ENCODE data around the gene CHRNA10. TPM values are rescaled to one million over a fixed set of nuclear protein-coding genes. Genes with fewer than 3 reads are reported as not detected.

The CHRNA10 gene
- total and polyA plus RNA-seq, 10 of the 15 experiments (the other 5 are each of a cell fraction or from before 2014, with no cell fraction given): 0.14 to 1.5 (median 0.57) TPM

DNA sequence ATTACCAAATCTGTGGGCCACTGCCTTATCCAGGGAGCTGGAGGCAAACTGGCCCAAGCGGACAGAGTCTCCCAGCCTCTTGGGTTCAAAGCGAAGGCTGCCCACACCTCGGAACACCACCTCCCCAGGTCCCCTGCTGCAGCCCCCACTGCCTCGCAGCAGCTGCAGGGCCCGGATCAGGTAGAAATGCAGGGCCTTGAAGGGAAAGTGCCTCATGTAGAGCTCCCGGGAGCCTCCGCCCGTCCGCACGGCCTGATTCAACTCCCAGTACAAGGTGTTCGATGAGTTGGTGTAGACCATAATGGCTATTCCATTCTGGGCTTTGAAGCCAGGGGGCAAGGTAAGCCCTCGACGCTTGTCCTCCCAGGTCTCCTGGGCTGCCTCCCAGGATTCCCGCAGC, 31.3 kb downstream of the CHRNA10 start:
- Histone ChIP-seq H3K9ac (ENCODE audit: control insufficient read depth, insufficient read depth, low read length) (no peak overlapping the region), H3K9me3 (replicated peaks; ENCODE audit: control insufficient read depth, insufficient read depth, low read length) (no peaks in the 10 kb centered on the region; the same call in 2 of the 3 replicates), H3K4me3 (no peak overlapping the region), H3K27ac (ENCODE audit: control insufficient read depth, insufficient read depth) (no peak overlapping the region), H3K36me3 (ENCODE audit: control insufficient read depth in 2 of 2, insufficient read depth in 2 of 2, low read length in 1 of 2) (no peaks in the 10 kb centered on the region), H3K4me2 (ENCODE audit: control insufficient read depth, insufficient read depth) (no peak overlapping the region), H2AFZ (ENCODE audit: control insufficient read depth, low read depth, low read length) (no peak overlapping the region), H3K79me2 (ENCODE audit: control insufficient read depth, insufficient read depth, low read length) (no peaks in the 10 kb centered on the region), H3K4me1 (ENCODE audit: control insufficient read depth, insufficient read depth, low read length) (peaks cover 2% of the 10 kb centered on the region; the same call in 1 of the 2 replicates), H4K20me1 (ENCODE audit: control insufficient read depth, insufficient read depth) (no peaks in the 10 kb centered on the region), H3K27me3 (replicated peaks in 1 of 2; ENCODE audit: control insufficient read depth in 2 of 2, insufficient read depth in 2 of 2, low read length in 1 of 2) (no peaks in the 10 kb centered on the region; a peak in 3 of 4 replicates)
- DNase-seq (ENCODE audit: low read depth, low spot score) (no peak), ATAC-seq (no peak), FAIRE-seq (no peak)
- 65% methylated on average over 14 of the region's 14 CpGs for WGBS (ENCODE audit: insufficient coverage, insufficient replicate concordance, low lambda C conversion rate, missing lambda C conversion rate)
- BruUV-seq (replicated peaks): no TSS peak
- ChIA-PET SMC1A (ENCODE audit: uncharacterized antibody, unreplicated experiment) (no interaction called here), RAD21 (ENCODE audit: unreplicated experiment) (no interaction called here), POLR2A (no interaction called here), CTCF (interaction anchor here (1.1 kb wide), 1 partner anchor 30 kb away, joined by 4 read pairs; no protein-coding TSS in a partner anchor)
- in situ Hi-C loops (cut with MboI): loop anchor here (10.0 kb wide), 1 partner anchor 55 kb away; no protein-coding TSS in a partner anchor
- TF ChIP-seq SUZ12 (IDR thresholded peaks at IDR 0.05; ENCODE audit: unreplicated experiment) (no peak), NFYA (IDR thresholded peaks at IDR 0.05; ENCODE audit: borderline replicate concordance, low read depth, low read length) (no peak), STAT3 (IDR thresholded peaks at IDR 0.05; ENCODE audit: low read depth, low read length) (no peak), IRF3 (IDR thresholded peaks at IDR 0.05) (no peak), SMAD5 (IDR thresholded peaks at IDR 0.05; ENCODE audit: low read depth) (no peak), NBN (IDR thresholded peaks at IDR 0.05) (no peak), LARP7 (IDR thresholded peaks at IDR 0.05) (no peak), PAX5 (IDR thresholded peaks at IDR 0.05; ENCODE audit: borderline replicate concordance, low read depth, low read length) (no peak), USF2 (IDR thresholded peaks at IDR 0.05; ENCODE audit: borderline replicate concordance, low read depth, low read length) (no peak), SIX5 (IDR thresholded peaks at IDR 0.05; ENCODE audit: low read depth, low read length, severe bottlenecking) (no peak), PRDM15 (CRISPR knock-in tag; IDR thresholded peaks at IDR 0.05) (no peak), BRCA1 (IDR thresholded peaks at IDR 0.05; ENCODE audit: low read depth, low read length) (no peak), SREBF2 (IDR thresholded peaks at IDR 0.05; ENCODE audit: low read length) (no peak), RAD21 (IDR thresholded peaks at IDR 0.05; ENCODE audit: insufficient read depth, low read depth, low read length) (no peak), ATF3 (IDR thresholded peaks at IDR 0.05; ENCODE audit: borderline replicate concordance, extremely low read depth, low read depth, low read length) (no peak), SMC3 (IDR thresholded peaks at IDR 0.05; ENCODE audit: borderline replicate concordance, low read length) (no peak), PAX8 (IDR thresholded peaks at IDR 0.05) (no peak), NR2C2 (IDR thresholded peaks at IDR 0.05; ENCODE audit: borderline replicate concordance, control insufficient read depth, insufficient read length, low read depth) (no peak)
- TF ChIP-seq, protein P1, sequence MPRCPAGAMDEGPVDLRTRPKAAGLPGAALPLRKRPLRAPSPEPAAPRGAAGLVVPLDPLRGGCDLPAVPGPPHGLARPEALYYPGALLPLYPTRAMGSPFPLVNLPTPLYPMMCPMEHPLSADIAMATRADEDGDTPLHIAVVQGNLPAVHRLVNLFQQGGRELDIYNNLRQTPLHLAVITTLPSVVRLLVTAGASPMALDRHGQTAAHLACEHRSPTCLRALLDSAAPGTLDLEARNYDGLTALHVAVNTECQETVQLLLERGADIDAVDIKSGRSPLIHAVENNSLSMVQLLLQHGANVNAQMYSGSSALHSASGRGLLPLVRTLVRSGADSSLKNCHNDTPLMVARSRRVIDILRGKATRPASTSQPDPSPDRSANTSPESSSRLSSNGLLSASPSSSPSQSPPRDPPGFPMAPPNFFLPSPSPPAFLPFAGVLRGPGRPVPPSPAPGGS (IDR thresholded peaks at IDR 0.05; ENCODE audit: borderline replicate concordance, insufficient read depth, low read depth, low read length, poor library complexity, severe bottlenecking): no peak
- intact Hi-C loops (cut with micrococcal nuclease; ENCODE audit: unreplicated experiment): no loop called here

Data from GM12878 (cell line).